ENCODE measurements around the gene MAP3K1.

GRCh38 chr5:56910210-56910965 is 95.0 kb downstream of the MAP3K1 start:
- TF ChIP-seq POLR2AphosphoS5 (IDR thresholded peaks at IDR 0.05; ENCODE audit: borderline replicate concordance, low read depth, low read length) (no peak), EZH2 (IDR thresholded peaks at IDR 0.05) (no peak), FOXP2 (optimal IDR thresholded peaks at IDR 0.05; ENCODE audit: control extremely low read depth, extremely low read length, insufficient read depth) (no peak)
